ENCODE measurements around the gene RHOT1.
A peak's percentile ranks its signal among the peaks of the same experiment; 100 is the strongest.
"Not testable (repeated sequence)": the region's sequence is repeated elsewhere in the genome, so short reads cannot be mapped to it uniquely, and the experiment has no call there.

RHOT1 gene

DNA sequence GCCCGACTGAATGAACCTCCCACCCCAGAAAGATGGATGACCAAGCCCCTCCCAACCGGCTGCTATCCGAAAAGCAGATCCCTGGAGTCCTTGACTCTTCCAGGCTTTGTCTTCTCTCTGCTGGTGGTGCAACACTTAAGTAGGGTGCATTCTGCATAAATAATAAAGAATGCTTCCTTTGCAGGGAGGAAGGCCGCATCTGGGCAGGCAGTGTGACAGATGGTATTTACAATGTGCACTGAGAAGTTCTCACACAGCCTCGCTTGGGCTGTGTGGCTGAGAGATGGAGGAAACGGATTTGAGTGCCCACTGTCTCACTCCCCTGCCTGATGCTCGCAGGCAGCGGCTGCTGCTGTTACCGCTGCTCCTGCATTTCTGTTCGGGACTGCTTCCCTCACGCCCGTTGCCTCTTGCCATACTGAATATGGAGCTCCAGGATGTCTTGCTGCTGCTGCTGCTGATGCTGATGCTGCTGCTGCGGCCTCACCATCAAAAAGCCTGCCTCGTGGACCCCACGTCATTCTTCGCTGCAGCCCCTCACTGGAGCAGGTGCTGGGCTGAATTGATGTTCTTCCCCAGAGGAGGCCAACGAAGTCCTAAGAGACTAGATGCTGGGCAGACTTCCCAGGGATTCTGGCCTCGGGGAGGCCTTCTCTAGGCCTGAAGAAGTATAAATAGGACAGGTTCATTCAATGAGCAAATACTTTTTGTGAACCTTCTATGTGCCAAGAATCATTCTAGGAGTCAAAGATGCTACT is 116.3 kb downstream of the RHOT1 start:
- Histone ChIP-seq H3K27ac (ENCODE audit: low read depth, low read length) (no peak overlapping the region), H3K4me3 (ENCODE audit: low read depth, low read length) (0 out of 2 replicates have a peak overlapping the region, but pooled peaks have one; percentile 22), H3K4me1 (ENCODE audit: control insufficient read depth, insufficient read depth, low read length) (peaks cover 8% of the 10 kb centered on the region), H3K9me3 (ENCODE audit: control insufficient read depth, insufficient read depth, low read length) (no peaks in the 10 kb centered on the region), H3K36me3 (ENCODE audit: control insufficient read depth, insufficient read depth, low read length) (no peaks in the 10 kb centered on the region), H3K9ac (ENCODE audit: low read depth, low read length) (no peak overlapping the region), H3K27me3 (ENCODE audit: control insufficient read depth, insufficient read depth, low read length) (peaks cover 2% of the 10 kb centered on the region; the same call in 1 of the 2 replicates)

DNA sequence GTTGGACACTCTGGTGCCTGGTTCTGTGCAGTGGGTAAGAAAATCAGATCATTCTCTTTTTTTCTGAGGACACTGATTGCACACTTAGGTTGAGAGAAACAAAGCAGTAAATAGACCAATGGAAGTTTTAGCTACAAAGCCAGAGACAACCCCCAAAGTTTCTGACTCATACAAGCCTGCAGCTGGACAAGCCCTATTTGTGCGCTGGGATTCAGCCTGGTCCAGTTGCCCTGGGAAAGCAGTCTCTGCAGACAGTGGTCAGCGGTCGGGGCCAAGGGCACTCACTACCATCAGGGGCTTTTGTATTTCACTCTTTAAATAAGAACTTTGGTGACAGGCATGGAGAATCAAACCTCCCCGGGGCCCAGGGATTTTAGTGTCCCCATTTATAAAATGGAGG is 117.3 kb downstream of the RHOT1 start:
- Histone ChIP-seq H3K36me3 (ENCODE audit: control insufficient read depth, insufficient read depth, low read length) (no peaks in the 10 kb centered on the region), H3K27ac (ENCODE audit: low read depth, low read length) (no peak overlapping the region), H3K27me3 (ENCODE audit: control insufficient read depth, insufficient read depth, low read length) (peaks cover 13% of the 10 kb centered on the region), H3K9me3 (ENCODE audit: control insufficient read depth, insufficient read depth, low read length) (no peaks in the 10 kb centered on the region), H3K4me3 (ENCODE audit: low read depth, low read length) (no peak overlapping the region), H3K4me1 (ENCODE audit: control insufficient read depth, insufficient read depth, low read length) (peaks cover 16% of the 10 kb centered on the region), H3K9ac (ENCODE audit: low read depth, low read length) (no peak overlapping the region)

GRCh38 chr17:32261417-32261736 is 119.1 kb downstream of the RHOT1 start:
- H3K27me3 ChIP-seq (ENCODE audit: control insufficient read depth, insufficient read depth, low read length): peaks cover 22% of the 10 kb centered on the region
- no peaks in the 10 kb centered on the region for H3K36me3 ChIP-seq (ENCODE audit: control insufficient read depth, insufficient read depth, low read length)

GRCh38 chr17:32261936-32262510 is 119.7 kb downstream of the RHOT1 start:
- Histone ChIP-seq H3K36me3 (ENCODE audit: control insufficient read depth, insufficient read depth, low read length) (no peaks in the 10 kb centered on the region), H3K4me3 (ENCODE audit: low read depth, low read length) (no peak overlapping the region), H3K4me1 (ENCODE audit: control insufficient read depth, insufficient read depth, low read length) (peaks cover 24% of the 10 kb centered on the region), H3K9me3 (ENCODE audit: control insufficient read depth, insufficient read depth, low read length) (no peaks in the 10 kb centered on the region), H3K9ac (ENCODE audit: low read depth, low read length) (no peak overlapping the region), H3K27me3 (ENCODE audit: control insufficient read depth, insufficient read depth, low read length) (peaks cover 28% of the 10 kb centered on the region), H3K27ac (ENCODE audit: low read depth, low read length) (no peak overlapping the region)

More at GRCh38 chr17:32261417-32261736, 119.1 kb downstream of the RHOT1 start:
- Histone ChIP-seq H3K9me3 (ENCODE audit: control insufficient read depth, insufficient read depth, low read length) (no peaks in the 10 kb centered on the region), H3K27ac (ENCODE audit: low read depth, low read length) (no peak overlapping the region), H3K9ac (ENCODE audit: low read depth, low read length) (no peak overlapping the region), H3K4me3 (ENCODE audit: low read depth, low read length) (no peak overlapping the region), H3K4me1 (ENCODE audit: control insufficient read depth, insufficient read depth, low read length) (peaks cover 24% of the 10 kb centered on the region)

DNA sequence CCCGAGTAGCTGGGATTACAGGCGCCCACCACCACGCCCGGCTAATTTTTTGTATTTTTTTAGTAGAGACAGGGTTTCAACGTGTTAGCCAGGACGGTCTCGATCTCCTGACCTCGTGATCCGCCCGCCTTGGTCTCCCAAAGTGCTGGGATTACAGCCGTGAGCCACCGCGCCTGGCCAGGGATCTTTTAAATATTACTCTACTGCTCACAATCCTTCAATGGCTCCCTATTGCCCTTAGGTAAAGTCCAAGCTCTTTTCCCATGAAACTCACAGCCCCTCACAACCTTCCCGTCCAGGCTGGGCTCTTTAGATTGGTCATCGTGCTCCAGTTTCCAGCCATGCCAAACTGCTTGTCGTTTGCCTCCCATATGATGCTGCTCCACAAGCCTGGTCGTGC is 121.2 kb downstream of the RHOT1 start:
- not testable (repeated sequence) for H3K9ac ChIP-seq (ENCODE audit: low read depth, low read length); H3K9me3 ChIP-seq (ENCODE audit: control insufficient read depth, insufficient read depth, low read length); H3K36me3 ChIP-seq (ENCODE audit: control insufficient read depth, insufficient read depth, low read length); H3K4me3 ChIP-seq (ENCODE audit: low read depth, low read length); H3K27ac ChIP-seq (ENCODE audit: low read depth, low read length)
- Histone ChIP-seq H3K27me3 (ENCODE audit: control insufficient read depth, insufficient read depth, low read length) (peaks cover 43% of the 10 kb centered on the region), H3K4me1 (ENCODE audit: control insufficient read depth, insufficient read depth, low read length) (peaks cover 26% of the 10 kb centered on the region)

GRCh38 chr17:32264140-32264799 is 122.0 kb downstream of the RHOT1 start:
- no peak overlapping the region for H3K27ac ChIP-seq (ENCODE audit: low read depth, low read length)
- no peaks in the 10 kb centered on the region for H3K36me3 ChIP-seq (ENCODE audit: control insufficient read depth, insufficient read depth, low read length)
- peaks cover 51% of the 10 kb centered on the region for H3K27me3 ChIP-seq (ENCODE audit: control insufficient read depth, insufficient read depth, low read length)
- H3K9ac ChIP-seq (ENCODE audit: low read depth, low read length): no peak overlapping the region
- H3K4me3 ChIP-seq (ENCODE audit: low read depth, low read length): peak overlapping the region; percentile 67
- H3K4me1 ChIP-seq (ENCODE audit: control insufficient read depth, insufficient read depth, low read length): peaks cover 25% of the 10 kb centered on the region
- no peaks in the 10 kb centered on the region for H3K9me3 ChIP-seq (ENCODE audit: control insufficient read depth, insufficient read depth, low read length)

DNA sequence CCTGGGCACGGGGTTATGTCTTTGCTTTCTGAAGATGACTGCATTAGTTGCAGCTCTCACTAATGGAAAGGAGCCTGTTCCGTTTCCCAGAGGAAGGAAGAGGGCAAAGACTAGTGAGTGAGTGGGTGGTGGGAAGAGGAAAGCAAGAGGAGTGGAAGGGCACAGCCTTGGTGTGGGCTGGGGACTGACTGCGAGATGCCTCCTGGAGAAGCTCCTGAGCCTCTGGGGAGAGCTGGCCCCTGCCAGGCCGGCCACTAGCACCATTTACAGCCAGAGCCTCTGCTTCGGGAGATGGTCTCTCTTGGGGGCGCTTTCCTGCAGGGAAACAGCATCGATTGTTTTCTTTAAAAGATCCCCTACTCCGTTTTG is 122.5 kb downstream of the RHOT1 start:
- Histone ChIP-seq H3K9me3 (ENCODE audit: control insufficient read depth, insufficient read depth, low read length) (no peaks in the 10 kb centered on the region), H3K4me1 (ENCODE audit: control insufficient read depth, insufficient read depth, low read length) (peaks cover 25% of the 10 kb centered on the region), H3K27ac (ENCODE audit: low read depth, low read length) (no peak overlapping the region), H3K4me3 (ENCODE audit: low read depth, low read length) (peak overlapping the region; percentile 67), H3K27me3 (ENCODE audit: control insufficient read depth, insufficient read depth, low read length) (peaks cover 52% of the 10 kb centered on the region), H3K9ac (ENCODE audit: low read depth, low read length) (no peak overlapping the region), H3K36me3 (ENCODE audit: control insufficient read depth, insufficient read depth, low read length) (no peaks in the 10 kb centered on the region)

GRCh38 chr17:32265192-32265923 is 123.1 kb downstream of the RHOT1 start, which contains the start of gene RHBDL3:
TSS of gene RHBDL3 (plus strand) at chr17:32265832. CDS start at chr17:32266190, 358 bp downstream.
- Histone ChIP-seq H3K4me3 (ENCODE audit: low read depth, low read length) (peak within 1 kb of the TSS; percentile 68), H3K36me3 (ENCODE audit: control insufficient read depth, insufficient read depth, low read length) (no peaks in the 10 kb centered on the region), H3K27me3 (ENCODE audit: control insufficient read depth, insufficient read depth, low read length) (peaks cover 55% of the 10 kb centered on the region), H3K9ac (ENCODE audit: low read depth, low read length) (no peak within 1 kb of the TSS; the same call in 1 of the 2 replicates), H3K9me3 (ENCODE audit: control insufficient read depth, insufficient read depth, low read length) (no peaks in the 10 kb centered on the region), H3K27ac (ENCODE audit: low read depth, low read length) (no peak within 1 kb of the TSS), H3K4me1 (ENCODE audit: control insufficient read depth, insufficient read depth, low read length) (peaks cover 25% of the 10 kb centered on the region)

- Histone ChIP-seq H3K36me3 (ENCODE audit: control insufficient read depth, insufficient read depth, low read length) (no peaks in the 10 kb centered on the region), H3K27me3 (ENCODE audit: control insufficient read depth, insufficient read depth, low read length) (peaks cover 56% of the 10 kb centered on the region), H3K9ac (ENCODE audit: low read depth, low read length) (no peak overlapping the region), H3K4me3 (ENCODE audit: low read depth, low read length) (peak overlapping the region; percentile 68), H3K27ac (ENCODE audit: low read depth, low read length) (no peak overlapping the region), H3K9me3 (ENCODE audit: control insufficient read depth, insufficient read depth, low read length) (no peaks in the 10 kb centered on the region), H3K4me1 (ENCODE audit: control insufficient read depth, insufficient read depth, low read length) (peaks cover 25% of the 10 kb centered on the region)
Observed at GRCh38 chr17:32266051-32266388, 123.7 kb downstream of the RHOT1 start.

DNA sequence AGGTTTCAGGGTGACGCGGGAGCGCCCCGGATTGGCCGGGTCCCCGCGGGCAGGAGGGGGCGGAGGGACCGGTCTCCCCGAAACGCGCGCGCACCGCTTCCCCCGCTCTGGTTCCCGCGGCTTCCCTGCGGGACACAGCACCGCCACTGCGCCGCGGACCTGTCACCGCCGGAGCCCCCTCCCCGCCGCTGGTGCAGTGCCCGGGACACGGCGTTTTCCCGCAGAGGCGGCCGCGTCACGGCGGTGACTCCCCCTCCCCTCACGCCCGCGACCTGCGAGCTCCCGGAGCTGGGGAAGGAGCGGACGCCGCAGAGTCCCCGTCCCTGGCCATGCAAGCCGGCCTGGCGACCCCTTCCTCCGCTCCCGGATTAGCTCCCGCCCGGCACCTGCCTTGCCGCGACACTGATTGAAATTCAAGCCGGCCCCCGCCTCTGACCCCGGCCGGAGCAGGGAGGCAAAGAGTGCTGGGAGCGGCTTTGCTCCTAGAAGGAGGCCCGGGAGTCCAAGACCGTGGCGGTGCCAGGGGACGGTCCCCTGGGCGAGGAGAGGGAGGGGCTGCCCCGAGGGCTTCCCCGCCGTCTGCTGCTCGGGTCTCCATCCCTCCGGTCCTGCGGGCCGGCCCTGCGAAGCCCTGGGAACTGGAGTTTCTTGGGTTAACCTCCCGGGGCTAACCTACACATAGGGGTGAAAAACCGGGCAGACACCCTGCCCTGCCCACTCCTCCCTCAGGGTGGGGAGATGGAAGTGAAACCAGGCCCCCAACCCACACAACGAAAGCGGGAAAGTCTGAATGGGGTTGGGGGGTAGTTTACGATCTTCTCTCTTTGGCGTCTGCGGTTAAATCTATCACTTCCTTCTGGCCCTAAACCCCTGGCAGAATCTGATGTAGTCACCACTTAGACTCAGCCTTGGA is 124.3 kb downstream of the RHOT1 start:
- peaks cover 56% of the 10 kb centered on the region for H3K27me3 ChIP-seq (ENCODE audit: control insufficient read depth, insufficient read depth, low read length)
- H3K36me3 ChIP-seq (ENCODE audit: control insufficient read depth, insufficient read depth, low read length): no peaks in the 10 kb centered on the region
- peaks cover 31% of the 10 kb centered on the region for H3K4me1 ChIP-seq (ENCODE audit: control insufficient read depth, insufficient read depth, low read length)
- H3K9ac ChIP-seq (ENCODE audit: low read depth, low read length): no peak overlapping the region; the same call in 1 of the 2 replicates
- peak overlapping the region; percentile 68 for H3K4me3 ChIP-seq (ENCODE audit: low read depth, low read length)
- H3K9me3 ChIP-seq (ENCODE audit: control insufficient read depth, insufficient read depth, low read length): no peaks in the 10 kb centered on the region
- peak overlapping the region; percentile 14 for H3K27ac ChIP-seq (ENCODE audit: low read depth, low read length)

All from HUES48 (cell line).